Retinal pigment epithelial cell (primary cell): Measurements from ENCODE around the gene DNAH10.

Experiments used
- DNase-seq: peaks from one replicate; pipeline ENCODE4 v3.0.0-alpha.2; 2010; ENCODE audit warnings: low read depth
- H3K4me3 ChIP-seq: 2 replicates; pipeline ENCODE4 v1.5.1; 2011; ENCODE audit warnings: mild to moderate bottlenecking, low read length, control low read depth, moderate library complexity
- TF ChIP-seq, protein P1 (sequence below): conservative IDR thresholded peaks from 2 replicates; pipeline ENCODE4 v1.5.1; 2011; ENCODE audit warnings: low read depth, low read length, control low read depth, inconsistent platforms

DNAH10 gene

DNA sequence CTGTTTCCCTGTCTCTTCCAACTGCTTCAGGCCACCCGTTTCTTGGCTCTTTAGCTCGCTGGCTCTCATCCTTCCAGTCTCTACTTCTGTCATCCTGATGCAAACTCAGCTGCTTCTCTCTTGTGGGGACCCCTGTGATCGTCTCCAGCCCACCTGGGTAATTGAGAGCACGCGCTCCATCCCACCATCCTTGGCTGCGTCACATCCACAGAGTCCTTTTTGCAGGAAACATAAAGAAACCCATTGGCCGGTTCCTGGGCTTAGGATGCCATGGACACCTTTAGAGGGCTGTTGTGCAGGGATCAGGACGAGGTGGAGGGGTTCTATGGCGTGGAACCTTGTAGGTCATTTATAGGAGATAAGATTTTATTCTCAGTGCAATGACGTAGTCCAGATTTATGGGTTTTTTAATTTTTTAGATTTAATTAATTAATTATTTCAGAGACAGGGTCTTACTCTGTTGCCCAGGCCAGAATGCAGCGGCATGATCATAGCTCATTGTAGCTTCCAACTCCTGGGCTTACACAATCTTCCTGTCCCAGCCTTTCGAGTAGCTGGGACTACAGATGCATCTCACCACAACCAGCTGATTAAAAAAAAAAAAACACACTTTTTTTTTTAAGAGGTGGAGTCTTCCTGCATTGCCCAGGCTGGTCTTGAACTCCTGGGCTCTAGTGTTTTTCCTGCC lies 127.9 kb downstream of the DNAH10 start:
- no peak overlapping the region for H3K4me3 ChIP-seq
- DNase-seq = no peak
- TF ChIP-seq, protein P1, sequence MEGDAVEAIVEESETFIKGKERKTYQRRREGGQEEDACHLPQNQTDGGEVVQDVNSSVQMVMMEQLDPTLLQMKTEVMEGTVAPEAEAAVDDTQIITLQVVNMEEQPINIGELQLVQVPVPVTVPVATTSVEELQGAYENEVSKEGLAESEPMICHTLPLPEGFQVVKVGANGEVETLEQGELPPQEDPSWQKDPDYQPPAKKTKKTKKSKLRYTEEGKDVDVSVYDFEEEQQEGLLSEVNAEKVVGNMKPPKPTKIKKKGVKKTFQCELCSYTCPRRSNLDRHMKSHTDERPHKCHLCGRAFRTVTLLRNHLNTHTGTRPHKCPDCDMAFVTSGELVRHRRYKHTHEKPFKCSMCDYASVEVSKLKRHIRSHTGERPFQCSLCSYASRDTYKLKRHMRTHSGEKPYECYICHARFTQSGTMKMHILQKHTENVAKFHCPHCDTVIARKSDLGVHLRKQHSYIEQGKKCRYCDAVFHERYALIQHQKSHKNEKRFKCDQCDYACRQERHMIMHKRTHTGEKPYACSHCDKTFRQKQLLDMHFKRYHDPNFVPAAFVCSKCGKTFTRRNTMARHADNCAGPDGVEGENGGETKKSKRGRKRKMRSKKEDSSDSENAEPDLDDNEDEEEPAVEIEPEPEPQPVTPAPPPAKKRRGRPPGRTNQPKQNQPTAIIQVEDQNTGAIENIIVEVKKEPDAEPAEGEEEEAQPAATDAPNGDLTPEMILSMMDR = no peak

DNA sequence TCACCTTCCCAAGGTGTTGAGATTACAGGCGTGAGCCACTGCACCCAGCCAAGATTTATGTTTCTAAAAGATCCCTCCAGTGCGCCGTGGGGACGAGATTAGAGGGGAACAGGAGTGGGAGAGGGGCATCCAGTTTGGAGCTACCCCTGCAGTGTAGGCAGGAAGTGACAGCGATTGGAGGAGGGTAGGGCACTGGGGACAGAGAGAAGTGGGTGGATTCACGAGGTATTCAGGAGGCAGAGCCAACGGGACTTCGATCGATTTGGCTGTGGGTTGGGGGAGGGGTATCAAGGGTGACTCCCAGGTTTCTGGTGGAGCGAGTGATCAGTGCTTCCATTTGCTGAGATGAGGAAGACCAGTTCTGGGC lies 128.4 kb downstream of the DNAH10 start:
- TF ChIP-seq, protein P1 = no peak
- no peak for DNase-seq
- no peak overlapping the region for H3K4me3 ChIP-seq

DNA sequence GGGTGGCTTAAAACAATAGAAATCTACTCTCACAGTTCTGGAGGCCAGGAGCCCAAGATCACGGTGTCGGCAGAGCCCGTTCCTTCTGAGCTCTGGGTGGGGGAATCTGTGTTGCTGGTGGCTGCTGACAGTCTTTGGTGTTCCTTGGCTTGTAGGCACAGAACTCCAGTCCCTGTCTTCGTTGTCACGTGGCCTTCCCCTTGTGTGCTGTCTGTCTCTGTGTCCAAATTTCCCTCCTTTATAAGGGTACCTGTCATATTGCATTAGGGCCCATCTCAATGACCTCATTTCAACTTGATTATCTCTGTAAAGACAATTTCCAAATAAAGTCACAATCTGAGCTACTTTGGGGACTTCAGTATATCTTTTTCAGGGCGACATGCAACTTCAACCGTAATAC lies 128.9 kb downstream of the DNAH10 start:
- no peak for DNase-seq
- TF ChIP-seq, protein P1 = no peak
- no peak overlapping the region for H3K4me3 ChIP-seq

DNA sequence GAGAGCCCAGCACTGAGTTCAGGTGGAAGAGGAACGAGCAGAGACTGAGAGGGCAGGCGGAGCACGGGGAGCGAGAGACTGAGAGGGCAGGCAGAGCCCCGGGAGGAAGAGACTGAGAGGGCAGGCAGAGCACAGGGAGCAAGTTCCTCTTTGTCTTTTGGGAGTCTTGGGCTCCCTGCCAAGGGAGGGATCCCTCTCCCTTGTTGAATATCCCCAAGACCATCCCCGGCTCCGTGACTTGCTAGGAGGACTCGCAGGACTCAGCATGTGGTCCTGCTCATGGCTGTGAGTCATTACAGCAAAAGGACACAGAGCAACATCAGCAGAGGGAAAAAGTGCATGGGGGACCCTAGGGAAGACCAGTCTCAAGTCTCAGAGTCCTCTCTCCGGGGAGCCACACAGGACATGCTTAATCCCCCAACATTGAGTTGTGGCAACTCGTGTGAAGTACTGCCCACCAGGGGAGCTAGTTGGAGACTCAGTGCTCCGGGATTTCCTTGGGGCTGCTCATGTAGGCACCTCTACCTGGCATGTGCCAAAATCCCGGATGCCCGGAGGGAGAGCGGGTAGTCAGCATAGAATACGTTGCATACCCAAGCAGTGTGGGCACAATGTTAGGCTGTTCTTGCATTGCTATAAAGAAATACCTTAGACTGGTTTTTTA lies 129.5 kb downstream of the DNAH10 start:
- no peak overlapping the region for H3K4me3 ChIP-seq
- DNase-seq = no peak
- TF ChIP-seq, protein P1 = peak; percentile 17

DNA sequence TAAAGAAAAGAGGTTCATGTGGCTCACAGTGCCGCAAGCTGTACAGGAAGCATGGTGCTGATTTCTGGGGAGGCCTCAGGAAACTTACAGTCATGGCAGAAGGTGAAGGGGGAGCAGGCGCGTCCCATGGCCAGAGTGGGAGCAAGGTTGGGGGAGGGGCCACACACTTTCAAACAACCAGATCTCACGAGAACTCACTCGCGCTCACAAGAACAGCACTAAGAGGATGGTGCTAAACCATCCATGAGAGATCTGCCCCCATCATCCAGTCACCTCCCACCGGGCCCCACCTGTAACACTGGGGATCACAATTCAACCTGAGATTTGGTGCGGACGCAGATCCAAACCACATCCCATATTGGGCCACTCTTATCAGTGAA lies 130.1 kb downstream of the DNAH10 start:
- H3K4me3 ChIP-seq = no peak overlapping the region
- TF ChIP-seq, protein P1 = no peak
- no peak for DNase-seq

DNA sequence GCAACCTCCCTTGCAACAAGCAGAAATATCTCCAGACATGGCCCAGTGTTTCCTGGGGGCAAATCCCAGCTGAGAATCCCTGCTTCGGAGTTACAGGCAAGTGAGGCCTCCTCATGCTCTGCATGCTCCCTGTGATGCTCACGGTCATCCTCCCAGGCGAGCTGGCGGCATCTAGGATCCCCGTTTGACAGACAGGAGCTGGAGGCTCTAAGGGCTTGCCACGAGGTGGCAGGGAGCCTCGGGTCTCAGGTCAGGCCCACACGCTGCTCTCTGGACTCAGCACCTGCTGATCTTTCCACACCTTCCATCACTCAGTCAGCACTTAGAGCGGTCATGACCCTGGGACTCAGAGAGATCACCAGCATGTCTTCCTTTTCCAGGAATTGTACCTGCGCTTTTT lies 130.8 kb downstream of the DNAH10 start:
- DNase-seq = no peak
- TF ChIP-seq, protein P1 = no peak
- H3K4me3 ChIP-seq = no peak overlapping the region

DNA sequence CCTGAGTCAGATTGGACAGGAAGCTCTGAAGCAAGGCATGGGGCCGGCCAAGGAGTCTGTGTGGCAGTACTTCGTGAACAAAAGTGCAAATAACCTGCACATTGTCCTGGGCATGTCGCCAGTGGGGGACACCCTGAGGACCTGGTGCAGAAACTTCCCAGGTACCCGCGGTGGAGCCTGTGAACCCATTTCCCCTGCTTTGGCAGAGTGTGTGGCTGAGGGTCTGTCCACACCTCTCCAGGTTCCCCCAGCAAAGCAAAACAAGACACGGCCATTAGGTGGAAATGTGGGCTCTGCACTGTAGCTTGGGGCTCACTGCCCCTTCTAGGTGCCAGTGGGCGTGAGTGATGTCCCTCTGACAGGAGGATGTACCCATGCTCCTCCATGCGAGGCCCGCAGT lies 131.2 kb downstream of the DNAH10 start:
- H3K4me3 ChIP-seq = no peak overlapping the region
- TF ChIP-seq, protein P1 = no peak
- DNase-seq = no peak
